Lower leg skin (tissue), 3 donors: ENCODE data around the gene DCTN5.

Experiments used
- CTCF ChIP-seq, 3 donors: fragments of 450-650 bp; IDR thresholded peaks; one replicate each; pipeline ENCODE4 v1.5.1; 2016; ENCODE audit warnings: antibody characterized with exemption in 3 of 3, mild to moderate bottlenecking in 3 of 3, moderate library complexity in 2 of 3
- POLR2A ChIP-seq, 2 donors: fragments of 450-650 bp; IDR thresholded peaks; one replicate each; pipeline ENCODE4 v1.6.1; 2016 to 2017; ENCODE audit warnings: antibody characterized with exemption in 2 of 2, mild to moderate bottlenecking in 1 of 2, moderate library complexity in 1 of 2

- TF ChIP-seq CTCF (IDR thresholded peaks at IDR 0.05) (no peak), POLR2A (IDR thresholded peaks at IDR 0.05) (no peak)
These were observed 9.6 kb downstream of the DCTN5 start for GRCh38 chr16:23650674-23651416.
